IMR-90 (cell line): Measurements from ENCODE around the gene PLA2G10. TPM values are rescaled to one million over a fixed set of nuclear protein-coding genes. Genes with fewer than 3 reads are reported as not detected.
"Not testable (repeated sequence)": the region's sequence is repeated elsewhere in the genome, so short reads cannot be mapped to it uniquely, and the experiment has no call there.

ENCODE experiments used
- ATAC-seq: fragments of 200-7000 bp; cut with Tn5 transposase; 2 replicates; pipeline ENCODE4 v1.9.1; 2020; ENCODE audit warnings: low read depth, mild to moderate bottlenecking, moderate library complexity
- BruUV-seq: library from RNA; stranded (reverse); fragments of 400-500 nt; replicated peaks from 2 replicates; lab custom pipeline; 2021; lab: Mats Ljungman, UMichigan
- CTCF ChIA-PET: fragments of 300-600 bp; formaldehyde crosslinking; extraction: SDS; loops from one replicate; lab custom pipeline; 2021; ENCODE audit warnings: antibody characterized with exemption; lab: Yijun Ruan, JAX
- POLR2A ChIA-PET: fragments of 300-600 bp; sonication (Branson Sonifier 250); formaldehyde crosslinking; loops from one replicate; lab custom pipeline; 2022; ENCODE audit warnings: antibody characterized with exemption; ENCODE audit not compliant: unreplicated experiment; lab: Charles Lee
- DNase-seq: peaks from one replicate; pipeline ENCODE4 v3.0.0; 2013
- H2AFZ ChIP-seq: replicated peaks from 2 replicates; pipeline ENCODE3; 2013; ENCODE audit warnings: low read length, mild to moderate bottlenecking; ENCODE audit not compliant: poor library complexity
- H2AK5ac ChIP-seq: 2 replicates; pipeline ENCODE4 v1.6.1; 2013; ENCODE audit warnings: low read depth, low read length, inconsistent platforms
- H2AK9ac ChIP-seq: replicated peaks from 2 replicates; pipeline ENCODE3; 2013; ENCODE audit warnings: mild to moderate bottlenecking, low read depth, low read length, moderate library complexity; ENCODE audit not compliant: poor library complexity
- H2BK120ac ChIP-seq: 2 replicates; pipeline ENCODE4 v1.6.1; 2013; ENCODE audit warnings: low read depth, low read length, inconsistent platforms
- H2BK15ac ChIP-seq: 3 replicates; pipeline ENCODE4 v1.6.1; 2013; ENCODE audit warnings: low read depth, low read length, inconsistent platforms
- H2BK20ac ChIP-seq: 2 replicates; pipeline ENCODE4 v1.6.1; 2013; ENCODE audit warnings: low read depth, mild to moderate bottlenecking, inconsistent platforms, low read length, moderate library complexity
- H2BK5ac ChIP-seq: 2 replicates; pipeline ENCODE4 v1.6.1; 2013; ENCODE audit warnings: mild to moderate bottlenecking, low read depth, low read length, inconsistent platforms; ENCODE audit not compliant: poor library complexity, severe bottlenecking
- H3K14ac ChIP-seq: replicated peaks from 2 replicates; pipeline ENCODE4 v1.6.1; 2013; ENCODE audit warnings: low read depth, low read length, inconsistent platforms
- H3K18ac ChIP-seq: 2 replicates; pipeline ENCODE4 v1.6.1; 2013; ENCODE audit warnings: low read depth, low read length, control low read depth
- H3K23ac ChIP-seq: 2 replicates; pipeline ENCODE4 v1.6.1; 2013; ENCODE audit warnings: low read depth, low read length, inconsistent platforms
- H3K27ac ChIP-seq: 2 replicates; pipeline ENCODE4 v1.5.1; 2013; ENCODE audit warnings: mild to moderate bottlenecking, control low read depth, low read length; ENCODE audit not compliant: insufficient read depth
- H3K27me3 ChIP-seq: 2 replicates; pipeline ENCODE4 v1.6.1; 2013; ENCODE audit warnings: low read length; ENCODE audit not compliant: control insufficient read depth, insufficient read depth
- H3K36me3 ChIP-seq: 2 replicates; pipeline ENCODE4 v1.6.1; 2013; ENCODE audit warnings: low read length, mixed read lengths; ENCODE audit not compliant: control insufficient read depth, insufficient read depth
- H3K4ac ChIP-seq: 2 replicates; pipeline ENCODE4 v1.6.1; 2013; ENCODE audit warnings: low read depth, low read length, inconsistent platforms
- H3K4me1 ChIP-seq: 2 replicates; pipeline ENCODE4 v1.6.1; 2013; ENCODE audit warnings: low read length, mixed read lengths; ENCODE audit not compliant: control insufficient read depth, insufficient read depth
- H3K4me2 ChIP-seq: 2 replicates; pipeline ENCODE4 v1.6.1; 2013; ENCODE audit warnings: low read depth, mild to moderate bottlenecking, control low read depth, low read length, moderate library complexity
- H3K4me3 ChIP-seq: 2 replicates; pipeline ENCODE4 v1.5.1; 2013; ENCODE audit warnings: low read depth, mild to moderate bottlenecking, control low read depth, low read length, moderate library complexity; ENCODE audit not compliant: insufficient read depth
- H3K56ac ChIP-seq: 2 replicates; pipeline ENCODE4 v1.6.1; 2013; ENCODE audit warnings: low read length, inconsistent platforms; ENCODE audit not compliant: insufficient read depth; ENCODE audit errors: extremely low read depth
- H3K79me1 ChIP-seq, 2 experiments: 2 replicates each; pipeline ENCODE4 v1.6.1; 2013; ENCODE audit warnings: low read length in 2 of 2, inconsistent platforms in 1 of 2, low read depth in 1 of 2
- H3K9ac ChIP-seq: 2 replicates; pipeline ENCODE4 v1.6.1; 2013; ENCODE audit warnings: low read depth, low read length, control low read depth
- H3K9me1 ChIP-seq: 2 replicates; pipeline ENCODE4 v1.6.1; 2013; ENCODE audit warnings: low read length, inconsistent platforms; ENCODE audit not compliant: insufficient read depth
- H3K9me3 ChIP-seq: 2 replicates; pipeline ENCODE4 v1.6.1; 2013; ENCODE audit warnings: low read length; ENCODE audit not compliant: control insufficient read depth, insufficient read depth
- H4K20me1 ChIP-seq: 2 replicates; pipeline ENCODE4 v1.6.1; 2013; ENCODE audit warnings: low read length, inconsistent platforms; ENCODE audit not compliant: insufficient read depth
- H4K5ac ChIP-seq: 2 replicates; pipeline ENCODE4 v1.6.1; 2013; ENCODE audit warnings: mild to moderate bottlenecking, low read depth, low read length, control low read depth
- H4K8ac ChIP-seq, 2 experiments: 2 replicates each; pipeline ENCODE4 v1.6.1; 2013; ENCODE audit warnings: low read depth in 2 of 2, low read length in 2 of 2, control low read depth in 1 of 2, inconsistent platforms in 1 of 2
- H4K91ac ChIP-seq: 2 replicates; pipeline ENCODE4 v1.6.1; 2013; ENCODE audit warnings: low read depth, low read length, inconsistent platforms; ENCODE audit not compliant: insufficient read depth
- WGBS, 2 experiments: methylation state at CpG; one replicate each; pipeline versions ENCODE4 v1.1.5 to v1.1.7; 2013; ENCODE audit warnings: missing lambda C conversion rate in 2 of 2; ENCODE audit not compliant: insufficient read length in 1 of 2; ENCODE audit errors: extremely low coverage in 2 of 2; 5-methylcytosine and 5-hydroxymethylcytosine counted together
- dilution Hi-C: fragments of 300-500 bp; cut with HindIII; formaldehyde crosslinking; loops from one replicate; pipeline ENCODE4 v1.14.3; 2018; ENCODE audit warnings: low sequenced_read_pairs; ENCODE audit not compliant: unreplicated experiment
- in situ Hi-C: fragments of 300-500 bp; cut with MboI; formaldehyde crosslinking; loops from 3 replicates; pipeline ENCODE4 v1.14.3; 2019; ENCODE audit warnings: low sequenced_read_pairs, inconsistent platforms, mixed read lengths
- intact Hi-C: fragments of 100-400 bp; cut with micrococcal nuclease; formaldehyde crosslinking; loops from 2 replicates; pipeline ENCODE4 v1.10.0; 2022
- polyA plus RNA-seq, 3 experiments: library from polyadenylated mRNA; depleted of rRNA; stranded (reverse); fragments of >200 nt; gene quantifications; 2 replicates each; pipeline ENCODE4 v1.2.3, GENCODE V29; 2012; ENCODE audit warnings: low replicate concordance in 1 of 3
- total RNA-seq: library from RNA; depleted of rRNA; stranded (reverse); fragments of >200 nt; gene quantifications from 2 replicates; pipeline ENCODE4 v1.2.3, GENCODE V29; 2012

PLA2G10 gene
- total and polyA plus RNA-seq, 2 of the 4 experiments (the other 2 are of a cell fraction) = not detected

GRCh38 chr16:14702672-14703071, 8.6 kb upstream of the PLA2G10 start:
- H2BK15ac ChIP-seq, H3K9ac ChIP-seq, H2BK20ac ChIP-seq, DNase-seq, H4K5ac ChIP-seq, H4K8ac ChIP-seq, H2AFZ ChIP-seq, H4K20me1 ChIP-seq, H3K27me3 ChIP-seq, H3K9me3 ChIP-seq, H3K4ac ChIP-seq, BruUV-seq, H3K27ac ChIP-seq, H3K4me1 ChIP-seq, H3K23ac ChIP-seq, ATAC-seq, H3K79me1 ChIP-seq, H3K18ac ChIP-seq, H2BK120ac ChIP-seq, intact Hi-C loops, H3K56ac ChIP-seq, dilution Hi-C loops, POLR2A ChIA-PET, H2AK9ac ChIP-seq, H3K4me3 ChIP-seq, H3K4me2 ChIP-seq, CTCF ChIA-PET, H4K91ac ChIP-seq, H2BK5ac ChIP-seq, H2AK5ac ChIP-seq, H3K9me1 ChIP-seq, H3K14ac ChIP-seq, H3K36me3 ChIP-seq, in situ Hi-C loops: not testable (repeated sequence)
- no CpG with 5 or more reads among the region's 11 CpGs for WGBS, 2 experiments

- WGBS, 2 experiments = no CpG with 5 or more reads among the region's 7 CpGs
These were observed 7.8 kb upstream of the PLA2G10 start for GRCh38 chr16:14701859-14702258.

More at GRCh38 chr16:14701859-14702258, 7.8 kb upstream of the PLA2G10 start:
- ATAC-seq, intact Hi-C loops, DNase-seq, H3K56ac ChIP-seq, H2AK5ac ChIP-seq, BruUV-seq, H4K5ac ChIP-seq, H3K18ac ChIP-seq, H3K27ac ChIP-seq, H3K27me3 ChIP-seq, H2BK15ac ChIP-seq, H4K8ac ChIP-seq, H3K9ac ChIP-seq, H2BK20ac ChIP-seq, H3K9me1 ChIP-seq, H4K20me1 ChIP-seq, H2BK5ac ChIP-seq, POLR2A ChIA-PET, H3K79me1 ChIP-seq, in situ Hi-C loops, H3K4ac ChIP-seq, H3K36me3 ChIP-seq, H3K9me3 ChIP-seq, H3K4me2 ChIP-seq, H3K14ac ChIP-seq, H2AK9ac ChIP-seq, H3K23ac ChIP-seq, CTCF ChIA-PET, H3K4me1 ChIP-seq, dilution Hi-C loops, H2AFZ ChIP-seq, H2BK120ac ChIP-seq, H3K4me3 ChIP-seq, H4K91ac ChIP-seq: not testable (repeated sequence)
